NB4 (cell line): Measurements from ENCODE around the gene ATRAID.

Experiments used
- DNase-seq: peaks from one replicate; pipeline ENCODE4 v3.0.0; 2010; ENCODE audit warnings: low read depth
- H3K4me3 ChIP-seq: one replicate; pipeline ENCODE4 v1.5.1; 2011; ENCODE audit warnings: mild to moderate bottlenecking, low read depth, low read length, moderate library complexity
- MYC ChIP-seq: IDR thresholded peaks from 2 replicates; pipeline ENCODE4 v1.6.1; 2011; ENCODE audit warnings: low read depth, low read length
- POLR2A ChIP-seq: IDR thresholded peaks from 2 replicates; pipeline ENCODE4 v1.6.1; 2011; ENCODE audit warnings: mild to moderate bottlenecking; ENCODE audit not compliant: insufficient read length; ENCODE audit errors: extremely low read depth
- TF ChIP-seq, protein P1 (sequence below): IDR thresholded peaks from 2 replicates; pipeline ENCODE4 v1.6.1; 2011; ENCODE audit warnings: low read depth, low read length
- TF ChIP-seq, protein P2 (sequence below): IDR thresholded peaks from one replicate; pipeline ENCODE4 v1.5.1; 2012; ENCODE audit warnings: low read depth, low read length

ATRAID gene

DNA sequence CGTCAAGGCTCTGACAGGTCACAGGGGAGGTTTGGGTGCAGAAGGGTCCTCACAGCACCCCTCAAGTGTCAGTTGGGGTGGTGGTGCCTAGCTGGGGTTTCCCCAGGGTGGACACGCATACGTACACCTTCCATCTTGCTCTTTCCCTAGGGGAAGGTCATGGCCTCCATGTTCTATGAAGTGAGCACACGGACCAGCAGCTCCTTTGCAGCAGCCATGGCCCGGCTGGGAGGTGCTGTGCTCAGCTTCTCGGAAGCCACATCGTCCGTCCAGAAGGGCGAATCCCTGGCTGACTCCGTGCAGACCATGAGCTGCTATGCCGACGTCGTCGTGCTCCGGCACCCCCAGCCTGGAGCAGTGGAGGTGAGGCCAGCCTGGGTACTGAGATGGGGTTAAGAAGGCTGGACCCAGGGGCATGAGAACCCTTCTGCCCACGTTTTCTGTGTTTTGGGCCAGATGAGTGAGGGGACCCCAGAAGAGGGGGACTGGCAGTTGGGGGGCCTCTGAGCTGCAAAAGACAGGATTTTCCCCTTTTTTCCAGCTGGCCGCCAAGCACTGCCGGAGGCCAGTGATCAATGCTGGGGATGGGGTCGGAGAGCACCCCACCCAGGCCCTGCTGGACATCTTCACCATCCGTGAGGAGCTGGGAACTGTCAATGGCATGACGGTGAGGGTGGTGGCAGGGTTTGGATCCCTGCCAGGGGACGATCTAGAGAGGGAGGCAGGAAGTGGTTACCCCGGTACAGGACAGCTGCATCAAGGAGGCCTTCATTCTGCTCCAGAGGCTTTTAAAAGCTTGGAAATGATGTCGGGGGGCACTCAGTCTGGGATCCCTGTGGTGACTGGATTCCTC lies 30.1 kb downstream of the ATRAID start:
- H3K4me3 ChIP-seq, result no peak overlapping the region
- TF ChIP-seq MYC (no peak), POLR2A (no peak)
- TF ChIP-seq, protein P1, sequence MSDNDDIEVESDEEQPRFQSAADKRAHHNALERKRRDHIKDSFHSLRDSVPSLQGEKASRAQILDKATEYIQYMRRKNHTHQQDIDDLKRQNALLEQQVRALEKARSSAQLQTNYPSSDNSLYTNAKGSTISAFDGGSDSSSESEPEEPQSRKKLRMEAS, result no peak
- TF ChIP-seq, protein P2, sequence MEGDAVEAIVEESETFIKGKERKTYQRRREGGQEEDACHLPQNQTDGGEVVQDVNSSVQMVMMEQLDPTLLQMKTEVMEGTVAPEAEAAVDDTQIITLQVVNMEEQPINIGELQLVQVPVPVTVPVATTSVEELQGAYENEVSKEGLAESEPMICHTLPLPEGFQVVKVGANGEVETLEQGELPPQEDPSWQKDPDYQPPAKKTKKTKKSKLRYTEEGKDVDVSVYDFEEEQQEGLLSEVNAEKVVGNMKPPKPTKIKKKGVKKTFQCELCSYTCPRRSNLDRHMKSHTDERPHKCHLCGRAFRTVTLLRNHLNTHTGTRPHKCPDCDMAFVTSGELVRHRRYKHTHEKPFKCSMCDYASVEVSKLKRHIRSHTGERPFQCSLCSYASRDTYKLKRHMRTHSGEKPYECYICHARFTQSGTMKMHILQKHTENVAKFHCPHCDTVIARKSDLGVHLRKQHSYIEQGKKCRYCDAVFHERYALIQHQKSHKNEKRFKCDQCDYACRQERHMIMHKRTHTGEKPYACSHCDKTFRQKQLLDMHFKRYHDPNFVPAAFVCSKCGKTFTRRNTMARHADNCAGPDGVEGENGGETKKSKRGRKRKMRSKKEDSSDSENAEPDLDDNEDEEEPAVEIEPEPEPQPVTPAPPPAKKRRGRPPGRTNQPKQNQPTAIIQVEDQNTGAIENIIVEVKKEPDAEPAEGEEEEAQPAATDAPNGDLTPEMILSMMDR, result no peak
- DNase-seq, result no peak

DNA sequence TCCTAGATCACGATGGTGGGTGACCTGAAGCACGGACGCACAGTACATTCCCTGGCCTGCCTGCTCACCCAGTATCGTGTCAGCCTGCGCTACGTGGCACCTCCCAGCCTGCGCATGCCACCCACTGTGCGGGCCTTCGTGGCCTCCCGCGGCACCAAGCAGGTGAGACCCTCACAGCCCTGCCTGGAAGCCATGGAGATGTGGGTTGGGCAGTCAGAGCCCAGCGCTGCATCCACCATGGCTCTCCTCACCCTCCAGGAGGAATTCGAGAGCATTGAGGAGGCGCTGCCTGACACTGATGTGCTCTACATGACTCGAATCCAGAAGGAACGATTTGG lies 30.7 kb downstream of the ATRAID start:
- H3K4me3 ChIP-seq, result no peak overlapping the region
- no peak for DNase-seq
- TF ChIP-seq MYC (no peak), POLR2A (no peak)
- TF ChIP-seq, protein P2, result no peak
- TF ChIP-seq, protein P1, result no peak

DNA sequence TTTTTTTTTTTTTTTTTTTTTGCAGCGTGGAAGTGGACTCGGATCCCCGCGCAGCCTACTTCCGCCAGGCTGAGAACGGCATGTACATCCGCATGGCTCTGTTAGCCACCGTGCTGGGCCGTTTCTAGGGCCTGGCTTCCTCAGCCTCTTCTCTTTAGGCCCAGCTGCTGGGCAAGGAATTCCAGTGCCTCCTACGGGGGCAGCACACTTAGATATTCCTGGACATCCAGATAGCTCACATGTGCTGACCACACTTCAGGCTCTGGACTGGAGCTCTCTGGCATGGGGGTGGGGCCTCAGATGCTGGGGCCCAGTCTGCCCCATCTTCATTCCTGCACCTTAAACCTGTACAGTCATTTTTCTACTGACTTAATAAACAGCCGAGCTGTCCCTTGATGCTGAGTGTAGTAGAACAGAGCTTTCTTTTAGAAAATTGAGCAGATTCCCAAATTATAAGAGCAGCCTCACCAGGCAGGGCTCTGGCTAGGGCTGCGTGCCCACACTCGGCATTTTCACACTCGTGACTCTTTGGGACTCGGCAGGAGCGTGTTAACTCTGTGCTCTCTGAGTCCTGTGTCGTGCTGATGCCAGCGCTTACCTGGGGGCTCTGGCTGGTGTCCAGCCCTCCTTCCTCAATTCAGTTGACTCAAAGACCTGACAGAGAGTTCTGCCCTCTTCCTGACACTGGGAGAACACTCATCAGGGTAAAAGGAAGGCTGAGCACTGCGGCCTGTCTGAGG lies 31.7 kb downstream of the ATRAID start:
- TF ChIP-seq MYC (no peak), POLR2A (no peak)
- TF ChIP-seq, protein P2, result no peak
- TF ChIP-seq, protein P1, result no peak

DNA sequence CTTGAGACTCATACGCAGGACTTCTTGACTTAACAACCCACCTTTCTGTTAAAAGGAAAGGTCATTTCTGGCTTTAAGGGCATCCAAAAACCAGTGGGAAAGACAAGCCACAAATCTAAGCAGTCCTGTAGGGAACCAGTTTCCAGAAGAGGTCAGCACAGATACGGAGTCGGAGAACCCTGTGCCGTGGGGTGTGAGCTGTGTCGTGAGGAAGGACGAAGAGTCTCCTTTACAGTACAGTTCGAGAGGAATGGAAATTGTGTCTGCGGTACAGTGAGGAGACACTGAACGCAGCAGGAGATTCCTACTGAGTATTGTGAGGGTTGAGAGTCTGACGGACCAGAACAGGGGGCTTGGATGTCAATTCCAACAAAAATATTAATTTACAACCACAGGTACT lies 33.3 kb downstream of the ATRAID start:
- TF ChIP-seq, protein P1, result no peak
- TF ChIP-seq POLR2A (no peak), MYC (no peak)
- no peak for DNase-seq

More for the DNA sequence above, 31.7 kb downstream of the ATRAID start:
- no peak for DNase-seq
- no peak overlapping the region for H3K4me3 ChIP-seq

DNA sequence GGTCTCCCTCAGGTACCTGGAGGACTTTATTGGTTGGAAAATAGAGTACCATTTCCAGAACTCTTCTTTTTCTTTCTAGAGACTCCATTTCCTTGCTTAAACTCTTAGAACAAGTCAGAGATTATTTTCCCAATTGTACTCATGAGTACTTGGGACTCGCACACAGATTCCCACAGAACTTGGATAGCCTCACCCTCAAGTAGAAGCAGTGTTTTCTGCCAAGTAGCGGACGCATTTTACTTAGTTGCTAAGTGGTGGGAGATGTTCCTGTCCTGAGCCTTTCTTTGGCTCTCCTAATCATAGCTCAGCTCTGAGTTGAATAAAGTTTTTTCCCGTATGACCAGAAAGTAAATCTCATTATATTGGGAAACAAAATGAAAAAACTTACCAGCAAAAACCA lies 33.8 kb downstream of the ATRAID start:
- TF ChIP-seq MYC (no peak), POLR2A (no peak)
- TF ChIP-seq, protein P2, result no peak
- TF ChIP-seq, protein P1, result no peak
- H3K4me3 ChIP-seq, result no peak overlapping the region
- DNase-seq, result no peak

More for the DNA sequence above, 33.3 kb downstream of the ATRAID start:
- H3K4me3 ChIP-seq, result no peak overlapping the region

DNA sequence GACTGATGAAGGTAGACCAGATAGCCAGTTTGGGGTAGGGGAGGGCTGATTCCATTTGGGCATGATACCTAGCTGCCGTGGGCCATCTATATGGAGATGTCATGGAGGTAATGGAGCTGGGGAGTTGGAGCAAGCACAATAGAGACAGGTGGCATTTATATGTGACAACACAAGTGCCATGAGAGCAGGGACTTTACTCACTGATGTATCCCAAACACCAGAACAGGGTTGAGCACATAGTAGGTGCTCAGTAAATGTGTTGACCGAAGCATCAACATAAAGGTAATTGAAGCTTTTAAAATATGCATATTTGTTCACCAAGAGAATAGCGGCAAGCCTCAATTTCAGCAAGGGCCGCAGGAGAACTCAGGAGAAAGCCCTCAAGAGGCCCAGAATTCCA lies 36.1 kb downstream of the ATRAID start:
- H3K4me3 ChIP-seq, result no peak overlapping the region
- no peak for DNase-seq
- TF ChIP-seq MYC (no peak), POLR2A (no peak)
- TF ChIP-seq, protein P1, result no peak
- TF ChIP-seq, protein P2, result no peak
